Measurements from ENCODE around the gene DTX1. TPM values are rescaled to one million over a fixed set of nuclear protein-coding genes. Genes with fewer than 3 reads are reported as not detected.

Gene DTX1
- total RNA-seq, 4 donors from 2014 or later: 0.49 to 1.1 (median 0.77) TPM

DNA sequence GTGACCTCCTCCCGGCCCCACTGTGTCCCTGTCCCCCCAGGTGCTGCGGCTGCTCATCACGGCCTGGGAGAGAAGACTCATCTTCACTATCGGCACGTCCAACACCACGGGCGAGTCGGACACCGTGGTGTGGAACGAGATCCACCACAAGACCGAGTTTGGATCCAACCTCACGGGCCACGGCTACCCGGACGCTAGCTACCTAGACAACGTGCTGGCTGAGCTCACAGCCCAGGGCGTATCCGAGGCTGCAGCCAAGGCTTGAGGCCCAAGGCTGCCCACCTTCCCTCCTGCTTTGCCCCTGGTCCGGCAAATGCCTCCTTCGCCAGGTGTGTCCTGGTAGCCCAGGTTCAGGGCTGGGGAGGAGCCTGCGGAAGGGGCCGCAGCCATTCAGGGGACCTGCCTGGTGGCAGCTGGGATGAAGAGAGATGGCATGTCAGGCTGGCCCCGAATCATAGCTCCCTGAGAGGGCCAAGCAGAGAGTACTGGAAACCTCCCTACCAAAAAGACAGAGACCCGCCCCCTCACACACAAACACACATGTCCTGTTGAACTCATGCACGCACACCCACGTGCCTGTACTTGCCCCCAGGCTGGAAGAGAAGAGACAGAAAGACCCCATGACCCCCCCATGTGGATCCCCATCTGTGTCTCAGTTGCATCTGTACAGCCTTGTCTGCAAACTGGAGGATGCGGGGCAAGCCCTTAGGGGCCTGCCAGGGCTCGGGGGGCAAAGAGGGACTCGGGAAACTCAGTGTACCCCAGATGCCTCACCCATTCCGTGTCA, 40.3 kb downstream of the DTX1 start:
- ATAC-seq (no peak), DNase-seq (no peak)
- TF ChIP-seq, protein P1, sequence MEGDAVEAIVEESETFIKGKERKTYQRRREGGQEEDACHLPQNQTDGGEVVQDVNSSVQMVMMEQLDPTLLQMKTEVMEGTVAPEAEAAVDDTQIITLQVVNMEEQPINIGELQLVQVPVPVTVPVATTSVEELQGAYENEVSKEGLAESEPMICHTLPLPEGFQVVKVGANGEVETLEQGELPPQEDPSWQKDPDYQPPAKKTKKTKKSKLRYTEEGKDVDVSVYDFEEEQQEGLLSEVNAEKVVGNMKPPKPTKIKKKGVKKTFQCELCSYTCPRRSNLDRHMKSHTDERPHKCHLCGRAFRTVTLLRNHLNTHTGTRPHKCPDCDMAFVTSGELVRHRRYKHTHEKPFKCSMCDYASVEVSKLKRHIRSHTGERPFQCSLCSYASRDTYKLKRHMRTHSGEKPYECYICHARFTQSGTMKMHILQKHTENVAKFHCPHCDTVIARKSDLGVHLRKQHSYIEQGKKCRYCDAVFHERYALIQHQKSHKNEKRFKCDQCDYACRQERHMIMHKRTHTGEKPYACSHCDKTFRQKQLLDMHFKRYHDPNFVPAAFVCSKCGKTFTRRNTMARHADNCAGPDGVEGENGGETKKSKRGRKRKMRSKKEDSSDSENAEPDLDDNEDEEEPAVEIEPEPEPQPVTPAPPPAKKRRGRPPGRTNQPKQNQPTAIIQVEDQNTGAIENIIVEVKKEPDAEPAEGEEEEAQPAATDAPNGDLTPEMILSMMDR (IDR thresholded peaks at IDR 0.05 in 4 of 5, conservative IDR thresholded peaks at IDR 0.05 in 1 of 5): no peak
- no peak for TF ChIP-seq POLR2A (IDR thresholded peaks at IDR 0.05)
- Histone ChIP-seq H3K36me3 (no peaks in the 10 kb centered on the region), H3K9me3 (no peaks in the 10 kb centered on the region), H3K4me1 (peaks cover 0 to 3% of the 10 kb centered on the region in 2 donors), H3K27me3 (peaks cover 11 to 18% (median 14%) of the 10 kb centered on the region in 3 donors), H3K27ac (no peak overlapping the region), H3K4me3 (no peak overlapping the region)
- intact Hi-C loops (cut with DNase I; ENCODE audit: low total_unique reads) (no loop called here), in situ Hi-C loops (cut with MboI; ENCODE audit: low sequenced_read_pairs in 4 of 4) (loop anchor here in 1 of 4 donors (5.0 kb wide), 1 partner anchor 50 kb away; no protein-coding TSS in a partner anchor)

DNA sequence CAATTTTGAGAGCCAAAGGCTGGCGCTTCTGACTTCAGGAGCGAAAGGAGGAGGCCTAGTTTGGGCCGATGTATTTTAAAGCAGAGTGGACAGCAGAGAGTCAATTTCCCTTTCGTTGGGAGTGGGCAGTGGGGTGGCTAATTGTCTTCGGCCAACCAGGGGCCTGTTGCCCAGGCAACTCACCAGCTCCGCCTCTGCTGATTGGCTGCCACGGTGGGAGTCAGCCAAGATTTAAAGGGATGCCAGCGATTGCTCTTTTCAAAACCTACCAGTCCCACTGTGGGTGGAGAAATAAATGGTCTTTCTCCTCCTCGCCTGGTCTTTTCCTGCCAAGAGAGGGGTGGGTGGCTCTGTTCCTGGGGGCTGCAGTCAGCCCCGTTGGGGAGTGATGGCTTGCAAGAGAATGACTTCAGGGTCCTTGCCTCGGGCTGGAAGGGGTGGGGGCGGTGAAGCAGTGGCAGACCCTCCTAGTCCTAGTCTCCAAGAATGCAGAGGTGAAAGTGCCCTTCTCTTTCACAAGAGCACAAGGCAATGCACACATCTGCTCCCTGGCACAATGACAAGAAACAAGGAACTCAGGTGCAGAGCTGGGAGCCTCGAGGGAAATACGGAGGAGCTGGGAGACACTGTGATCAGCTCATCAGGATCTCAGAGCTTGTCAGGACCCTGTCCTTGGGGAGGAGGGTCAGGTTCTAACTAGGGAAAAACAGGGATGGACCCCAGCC, 41.3 kb downstream of the DTX1 start:
- H3K27me3 ChIP-seq: peaks cover 7 to 15% (median 14%) of the 10 kb centered on the region in 3 donors
- no peak overlapping the region for H3K4me3 ChIP-seq
- H3K36me3 ChIP-seq: no peaks in the 10 kb centered on the region
- intact Hi-C loops (cut with DNase I; ENCODE audit: low total_unique reads): loop anchor here (2.0 kb wide), 1 partner anchor 49 kb away; no protein-coding TSS in a partner anchor
- in situ Hi-C loops (cut with MboI; ENCODE audit: low sequenced_read_pairs in 4 of 4): loop anchor here in 1 of 4 donors (5.0 kb wide), 1 partner anchor 51 kb away; no protein-coding TSS in a partner anchor
- peak; percentile 20 to 34 for ATAC-seq
- TF ChIP-seq POLR2A (IDR thresholded peaks at IDR 0.05): no peak
- TF ChIP-seq, protein P1 (IDR thresholded peaks at IDR 0.05 in 4 of 5, conservative IDR thresholded peaks at IDR 0.05 in 1 of 5): no peak
- peak in 1 of 2 donors; percentile 17 for DNase-seq
- H3K27ac ChIP-seq: peak overlapping the region in 1 of 4 donors; percentile 37
- H3K9me3 ChIP-seq: no peaks in the 10 kb centered on the region
- peaks cover 0 to 1% of the 10 kb centered on the region in 2 donors for H3K4me1 ChIP-seq

DNA sequence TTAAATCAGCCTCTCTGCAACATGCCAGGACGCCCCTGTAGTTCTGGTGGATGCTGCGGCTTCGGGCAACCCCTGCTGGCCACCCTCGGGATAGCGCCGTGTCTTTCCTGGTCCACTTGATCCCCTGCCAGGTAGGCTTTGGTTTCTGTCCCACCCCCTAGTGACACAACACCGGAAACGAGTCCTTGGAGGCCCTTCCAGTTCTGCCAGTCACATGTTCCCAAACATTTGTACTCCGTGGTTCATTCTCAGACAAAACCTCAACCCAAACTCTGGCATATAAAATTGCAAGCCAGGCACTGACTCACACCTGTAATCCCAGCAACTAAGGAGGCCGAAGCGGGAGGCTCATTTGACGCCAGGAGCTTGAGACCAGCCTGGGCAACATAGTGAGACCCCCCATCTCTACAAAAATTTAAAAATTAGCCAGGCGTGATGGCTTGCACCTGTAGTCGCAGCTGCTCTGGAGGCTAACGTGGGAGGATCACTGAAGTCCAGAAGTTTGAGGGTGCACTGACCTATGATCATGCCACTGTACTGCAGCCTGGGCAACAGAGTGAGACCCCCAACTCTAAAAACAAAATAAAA, 42.0 kb downstream of the DTX1 start:
- Histone ChIP-seq H3K27ac (no peak overlapping the region), H3K9me3 (no peaks in the 10 kb centered on the region), H3K4me3 (no peak overlapping the region), H3K4me1 (no peaks in the 10 kb centered on the region), H3K36me3 (no peaks in the 10 kb centered on the region), H3K27me3 (peaks cover 8 to 14% (median 8%) of the 10 kb centered on the region in 3 donors)
- in situ Hi-C loops (cut with MboI; ENCODE audit: low sequenced_read_pairs in 4 of 4): loop anchor here in 1 of 4 donors (5.0 kb wide), 1 partner anchor 51 kb away; no protein-coding TSS in a partner anchor
- ATAC-seq (peak; percentile 78 to 89), DNase-seq (peak; percentile 64 to 71)
- TF ChIP-seq, protein P1 (IDR thresholded peaks at IDR 0.05 in 4 of 5, conservative IDR thresholded peaks at IDR 0.05 in 1 of 5): peak; percentile 30 to 64 (median 48)
- no peak for TF ChIP-seq POLR2A (IDR thresholded peaks at IDR 0.05)
- intact Hi-C loops (cut with DNase I; ENCODE audit: low total_unique reads): loop anchor here (2.0 kb wide), 1 partner anchor 50 kb away; no protein-coding TSS in a partner anchor

DNA sequence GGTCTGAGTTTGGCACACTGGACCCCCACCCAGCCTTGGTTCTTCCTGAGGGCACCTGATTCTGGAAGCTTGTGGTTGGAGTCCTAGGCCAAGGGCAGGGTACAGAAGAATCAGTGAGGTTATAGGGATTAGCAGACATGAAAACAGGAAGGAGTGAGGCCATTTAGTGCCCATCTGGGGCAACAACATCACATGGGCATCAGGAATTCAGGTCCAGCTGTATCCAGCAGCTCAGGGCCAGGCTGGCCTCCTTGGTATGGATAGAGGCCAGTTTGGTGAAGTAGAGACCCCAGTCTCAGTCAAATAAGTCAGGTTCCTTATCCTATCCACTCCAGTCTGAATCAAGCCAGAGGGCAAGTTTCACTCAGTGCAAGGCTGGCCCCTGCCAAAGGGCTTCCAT, 42.8 kb downstream of the DTX1 start:
- Histone ChIP-seq H3K27me3 (peaks cover 7 to 15% (median 14%) of the 10 kb centered on the region in 3 donors), H3K27ac (no peak overlapping the region), H3K9me3 (no peaks in the 10 kb centered on the region), H3K36me3 (no peaks in the 10 kb centered on the region), H3K4me1 (no peaks in the 10 kb centered on the region), H3K4me3 (no peak overlapping the region)
- in situ Hi-C loops (cut with MboI; ENCODE audit: low sequenced_read_pairs in 4 of 4) (loop anchor here in 1 of 4 donors (5.0 kb wide), 1 partner anchor 52 kb away; no protein-coding TSS in a partner anchor), intact Hi-C loops (cut with DNase I; ENCODE audit: low total_unique reads) (loop anchor here (2.0 kb wide), 1 partner anchor 51 kb away; no protein-coding TSS in a partner anchor)
- DNase-seq: no peak
- no peak for ATAC-seq
- TF ChIP-seq POLR2A (IDR thresholded peaks at IDR 0.05): no peak
- TF ChIP-seq, protein P1 (IDR thresholded peaks at IDR 0.05 in 4 of 5, conservative IDR thresholded peaks at IDR 0.05 in 1 of 5): no peak
